ENCODE results near the gene ATP6AP1.
"Not testable (repeated sequence)": the region's sequence is repeated elsewhere in the genome, so short reads cannot be mapped to it uniquely, and the experiment has no call there.

Gene ATP6AP1

GRCh38 chrX:154399527-154400368, 28.7 kb upstream of the ATP6AP1 start:
- DNase-seq: no peak

GRCh38 chrX:154400369-154400817, 28.1 kb upstream of the ATP6AP1 start:
- DNase-seq: not testable (repeated sequence)

- DNase-seq: no peak
These were observed 27.3 kb upstream of the ATP6AP1 start for GRCh38 chrX:154401045-154401799.

GRCh38 chrX:154401918-154402621, 26.4 kb upstream of the ATP6AP1 start:
- DNase-seq: no peak

GRCh38 chrX:154402622-154403127, 25.8 kb upstream of the ATP6AP1 start:
- no peak for DNase-seq

- DNase-seq: no peak
These were observed 25.3 kb upstream of the ATP6AP1 start for GRCh38 chrX:154403192-154403591.

- DNase-seq: no peak
These were observed 24.6 kb upstream of the ATP6AP1 start for GRCh38 chrX:154403858-154404257.

GRCh38 chrX:154404625-154405192, 23.8 kb upstream of the ATP6AP1 start:
- no peak for DNase-seq

- DNase-seq: no peak
These were observed 19.7 kb upstream of the ATP6AP1 start for GRCh38 chrX:154408659-154409221.

GRCh38 chrX:154409222-154409871, 19.1 kb upstream of the ATP6AP1 start, which contains the start of gene DNASE1L1:
DNASE1L1 (minus strand) TSS chrX:154409254; CDS start chrX:154405568, 3,686 bp downstream.
- DNase-seq: no peak

- peak; percentile 53 for DNase-seq
These were observed 16.5 kb upstream of the ATP6AP1 start for GRCh38 chrX:154411981-154412340.

GRCh38 chrX:154412468-154412867, 16.0 kb upstream of the ATP6AP1 start:
- peak; percentile 13 for DNase-seq

GRCh38 chrX:154413142-154413541, 15.3 kb upstream of the ATP6AP1 start:
- DNase-seq: no peak

- no peak for DNase-seq
These were observed 11.3 kb upstream of the ATP6AP1 start for GRCh38 chrX:154417157-154417556.

GRCh38 chrX:154419189-154419588, 9.3 kb upstream of the ATP6AP1 start:
- no peak for DNase-seq

- DNase-seq: no peak
These were observed 8.6 kb upstream of the ATP6AP1 start for GRCh38 chrX:154419688-154420401.

GRCh38 chrX:154420402-154420756, 8.1 kb upstream of the ATP6AP1 start:
- DNase-seq: no peak

- no peak for DNase-seq
These were observed 1.3 kb upstream of the ATP6AP1 start for GRCh38 chrX:154426916-154427770.

GRCh38 chrX:154429711-154430110, 1.2 kb downstream of the ATP6AP1 start:
- no peak for DNase-seq

GRCh38 chrX:154430479-154430878, 2.0 kb downstream of the ATP6AP1 start:
- DNase-seq: no peak

Data from NK-92 treated with Interleukin-12 subunit alpha and Interleukin-12 subunit beta, amount 100 ng/mL, for 24 hours (cell line).